NCI-H524 (cell line): Measurements from ENCODE around the gene STXBP1.

ENCODE experiments used
- DNase-seq, 2 experiments: peaks; one replicate each; lab custom pipeline; 2025; lab: John Stamatoyannopoulos, UW

The STXBP1 gene

DNA sequence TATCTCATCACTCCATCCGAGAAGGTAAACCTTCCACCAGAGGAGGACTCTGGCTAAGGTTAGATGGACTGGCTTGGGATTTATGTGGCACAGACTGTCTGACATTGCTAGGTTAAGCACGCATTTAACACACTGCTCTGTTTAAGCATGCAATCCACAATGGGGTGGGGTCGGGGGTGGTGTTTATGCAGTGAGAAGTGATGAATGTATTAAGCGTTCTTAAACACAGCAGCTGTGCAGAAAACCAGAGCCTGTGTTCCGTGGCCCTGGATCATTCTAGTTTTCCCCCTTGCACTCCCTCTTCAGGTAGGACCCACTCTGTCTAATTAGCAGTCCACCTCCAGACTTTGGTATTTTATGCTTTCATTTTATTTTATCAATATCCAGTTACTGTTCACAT, 46.4 kb downstream of the STXBP1 start:
- peak in 1 of 2 experiments; percentile 29 for DNase-seq

DNA sequence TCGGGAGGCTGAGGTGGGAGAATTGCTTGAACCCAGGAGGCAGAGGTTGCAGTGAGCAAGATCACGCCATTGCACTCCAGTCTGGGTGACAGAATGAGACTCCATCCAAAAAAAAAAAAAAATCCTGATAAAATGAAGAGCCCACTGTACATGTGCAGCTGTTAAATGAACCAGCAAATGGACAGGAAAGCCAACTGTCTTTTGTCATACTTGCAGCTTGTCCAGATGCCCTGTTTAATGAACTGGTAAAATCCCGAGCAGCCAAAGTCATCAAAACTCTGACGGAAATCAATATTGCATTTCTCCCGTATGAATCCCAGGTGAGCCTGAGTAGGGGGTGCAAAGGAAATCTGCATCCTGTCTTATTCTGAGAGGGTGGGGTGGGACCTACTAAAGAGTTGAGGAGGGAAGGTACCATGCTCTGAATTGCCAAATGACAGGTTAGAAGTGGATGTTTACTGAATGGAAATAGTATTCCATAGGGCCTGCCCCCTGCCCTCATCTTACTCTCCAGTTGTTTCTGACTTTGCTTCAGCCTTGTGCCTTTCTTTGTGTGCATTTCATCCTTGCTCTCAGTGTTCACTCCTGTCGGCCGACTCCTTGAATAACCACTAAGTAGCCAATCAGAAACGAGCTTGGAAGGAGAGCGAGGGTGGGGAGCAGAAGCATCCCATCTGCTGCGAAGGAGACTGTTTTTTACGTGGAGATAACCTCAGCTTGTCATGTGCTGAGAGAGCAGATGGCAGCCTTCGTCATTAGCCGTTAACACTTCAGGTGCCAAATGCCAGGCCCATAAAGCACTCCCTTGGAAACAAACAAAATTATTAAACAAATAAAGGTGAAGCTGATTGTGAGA, 49.0 kb downstream of the STXBP1 start:
- peak; percentile 99 to 100 for DNase-seq

DNA sequence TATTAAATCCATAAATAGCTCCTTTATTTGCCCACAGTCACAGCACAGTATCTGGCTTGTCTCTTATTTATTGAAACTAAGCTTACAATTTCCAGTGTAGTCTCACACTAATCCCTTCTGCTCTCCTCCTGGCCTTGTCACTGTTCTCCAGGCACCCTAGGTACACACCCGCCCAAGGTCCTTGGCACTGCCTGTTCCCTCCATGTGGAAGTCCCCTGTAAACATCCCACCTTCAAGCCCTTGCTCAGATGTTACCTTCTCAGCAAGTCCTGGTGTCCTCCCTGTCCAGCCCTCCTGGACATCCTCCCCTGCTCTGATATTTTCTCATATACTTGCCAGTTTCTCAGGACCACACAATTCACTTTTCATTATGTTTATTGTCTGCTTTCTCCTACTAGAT, 50.5 kb downstream of the STXBP1 start:
- DNase-seq = no peak

DNA sequence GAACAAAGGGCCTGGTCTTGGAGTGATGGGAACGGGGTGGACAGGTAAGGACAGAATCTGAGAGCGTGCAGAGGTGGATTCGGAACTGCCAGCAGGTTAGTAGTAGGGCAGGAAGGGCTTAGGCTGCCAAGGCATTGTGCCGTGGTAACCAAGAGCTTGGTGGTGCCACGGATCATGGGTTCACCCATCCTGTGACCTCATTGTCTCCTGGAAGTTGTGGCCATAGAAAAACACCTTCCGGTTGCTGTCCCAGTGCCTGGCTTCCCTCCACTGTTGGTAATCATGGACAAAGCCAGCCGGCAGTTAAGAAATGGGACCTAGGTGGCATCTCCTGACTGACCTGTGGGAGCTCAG, 52.2 kb downstream of the STXBP1 start:
- no peak for DNase-seq

DNA sequence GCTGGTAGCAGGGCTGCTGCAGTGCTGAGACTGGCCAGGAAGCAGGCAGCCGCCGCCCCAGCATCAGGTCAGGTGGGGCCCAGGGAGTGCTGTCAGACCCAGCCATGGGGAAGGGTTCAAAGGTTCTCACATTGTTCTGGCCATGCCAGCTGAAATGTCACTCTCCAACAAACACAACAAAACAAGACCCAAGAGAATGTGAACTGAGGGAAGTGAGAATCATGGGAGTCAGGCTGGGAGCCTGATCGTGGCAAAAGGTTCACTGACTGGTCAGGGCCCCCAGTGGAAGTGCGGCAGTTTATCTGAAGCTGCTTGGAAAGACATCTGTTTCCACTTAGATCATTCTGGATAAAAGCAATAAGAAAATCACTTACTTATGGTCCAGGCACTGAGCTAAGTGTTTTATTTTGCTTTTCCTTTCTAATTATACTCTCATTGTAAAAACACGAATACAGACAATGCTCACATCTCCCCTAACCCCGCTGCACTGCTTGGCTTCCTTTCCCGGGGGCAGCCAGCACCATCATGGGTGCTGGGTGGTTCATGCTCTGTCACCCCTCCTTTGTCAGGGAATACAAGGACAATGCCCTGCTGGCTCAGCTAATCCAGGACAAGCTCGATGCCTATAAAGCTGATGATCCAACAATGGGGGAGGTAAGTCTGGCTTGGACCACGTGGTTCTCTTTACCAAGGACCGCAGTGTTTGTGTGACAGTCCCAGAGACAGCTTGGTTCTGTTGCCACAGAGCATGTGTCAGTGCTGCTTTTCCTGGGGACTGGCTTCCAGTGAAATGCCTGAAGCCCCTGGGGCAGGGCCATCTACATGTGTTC, 52.8 kb downstream of the STXBP1 start:
- DNase-seq = peak in 1 of 2 experiments; percentile 22

DNA sequence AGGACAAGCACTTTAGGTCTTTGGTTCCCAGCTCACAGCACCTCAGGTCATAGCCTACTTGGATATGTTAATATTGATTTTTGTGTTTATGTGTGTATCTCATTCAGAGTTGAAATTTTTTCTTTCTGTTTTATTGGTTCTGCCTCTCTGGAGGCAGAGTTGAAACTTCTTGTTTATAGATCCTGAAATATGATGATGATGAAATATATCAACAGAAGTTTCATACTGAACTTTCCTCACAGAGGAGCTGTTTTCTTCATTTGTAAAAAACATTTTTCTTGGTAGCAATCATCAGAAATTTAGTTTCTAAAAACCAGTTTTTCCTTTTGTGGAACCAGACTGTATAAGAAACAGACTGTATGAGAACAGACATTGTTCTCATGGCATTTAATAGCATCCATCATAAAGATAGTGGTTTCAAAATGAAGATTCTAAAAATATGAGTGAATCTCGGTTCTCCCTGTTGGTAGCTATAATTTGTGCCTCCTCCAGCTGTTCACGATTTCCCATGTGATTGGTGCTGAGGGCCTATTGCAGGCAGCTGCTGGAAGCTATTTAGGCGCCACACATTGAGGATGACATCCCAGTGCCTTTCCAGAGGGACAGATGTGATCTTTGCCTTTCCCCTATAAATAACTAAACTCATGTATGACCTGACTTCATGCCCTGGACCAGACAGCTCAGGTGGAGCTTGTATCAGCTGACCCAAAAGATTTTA, 55.2 kb downstream of the STXBP1 start:
- no peak for DNase-seq

DNA sequence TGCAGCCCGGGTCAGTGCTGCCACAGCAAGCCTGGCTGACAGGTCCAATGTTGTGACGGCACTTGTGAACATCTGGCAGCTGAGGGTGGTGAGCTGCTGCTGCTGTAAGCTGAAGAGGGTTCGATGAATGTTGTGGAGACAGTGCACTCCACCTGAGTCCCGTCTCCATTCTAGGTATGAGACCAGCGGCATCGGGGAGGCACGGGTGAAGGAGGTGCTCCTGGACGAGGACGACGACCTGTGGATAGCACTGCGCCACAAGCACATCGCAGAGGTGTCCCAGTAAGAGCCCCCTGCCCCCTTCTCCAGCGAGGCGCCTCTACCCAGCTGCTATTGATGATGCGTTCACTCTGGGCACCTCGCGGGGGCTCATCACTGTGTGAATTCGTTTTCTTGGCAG, 55.8 kb downstream of the STXBP1 start:
- no peak for DNase-seq

DNA sequence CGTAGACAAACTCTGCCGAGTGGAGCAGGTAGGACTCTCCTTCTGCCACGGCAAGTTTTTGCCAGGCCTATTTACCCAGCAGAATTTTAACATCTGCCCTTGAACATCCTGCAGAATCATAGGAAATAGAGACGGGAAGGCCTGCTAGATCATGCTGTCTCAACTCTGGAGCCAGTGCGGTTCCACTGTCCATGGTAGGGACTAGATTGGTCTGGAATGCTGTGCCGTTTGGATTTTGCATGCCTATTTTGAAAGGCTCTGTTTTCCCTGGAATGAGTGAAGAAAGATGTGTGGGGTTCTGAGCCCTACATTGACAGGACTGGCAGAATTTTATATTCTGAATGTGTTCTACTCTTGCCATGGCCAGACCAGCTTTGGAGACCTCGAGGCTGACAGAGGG, 61.2 kb downstream of the STXBP1 start:
- no peak for DNase-seq

DNA sequence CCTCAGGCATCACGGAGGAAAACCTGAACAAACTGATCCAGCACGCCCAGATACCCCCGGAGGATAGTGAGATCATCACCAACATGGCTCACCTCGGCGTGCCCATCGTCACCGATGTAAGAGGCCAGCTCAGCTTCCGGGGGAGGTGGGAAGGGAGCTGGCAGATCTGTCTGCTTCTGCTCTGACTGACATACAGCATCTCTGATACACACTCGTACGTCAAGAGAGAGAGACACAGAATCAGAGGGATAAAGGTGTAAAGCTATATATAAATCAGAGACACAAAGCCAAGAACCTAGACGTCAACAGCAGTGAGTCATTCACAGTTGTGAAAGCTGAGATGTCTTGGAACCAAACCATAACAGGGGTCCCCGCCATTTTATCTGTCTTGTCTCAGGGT, 64.6 kb downstream of the STXBP1 start:
- no peak for DNase-seq

DNA sequence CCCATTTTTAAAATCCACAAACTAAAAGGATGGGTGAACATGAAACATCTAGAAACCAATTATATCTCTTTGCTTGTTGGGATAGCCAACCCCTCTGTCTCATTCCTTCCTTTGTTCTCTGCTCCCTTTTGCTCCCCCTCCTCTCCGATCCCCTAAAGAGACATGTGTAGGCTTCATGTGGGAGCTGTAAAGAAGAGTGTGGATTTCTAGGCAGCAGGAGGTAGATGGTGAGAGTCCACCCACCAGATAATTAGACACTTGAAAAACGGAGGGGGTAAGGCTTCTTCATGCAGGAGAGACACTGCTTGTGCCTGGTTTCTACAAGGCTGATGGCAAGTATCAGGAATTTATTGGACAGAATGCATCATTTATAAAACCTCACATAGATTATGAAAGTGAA, 67.4 kb downstream of the STXBP1 start:
- DNase-seq = peak; percentile 58 to 67

DNA sequence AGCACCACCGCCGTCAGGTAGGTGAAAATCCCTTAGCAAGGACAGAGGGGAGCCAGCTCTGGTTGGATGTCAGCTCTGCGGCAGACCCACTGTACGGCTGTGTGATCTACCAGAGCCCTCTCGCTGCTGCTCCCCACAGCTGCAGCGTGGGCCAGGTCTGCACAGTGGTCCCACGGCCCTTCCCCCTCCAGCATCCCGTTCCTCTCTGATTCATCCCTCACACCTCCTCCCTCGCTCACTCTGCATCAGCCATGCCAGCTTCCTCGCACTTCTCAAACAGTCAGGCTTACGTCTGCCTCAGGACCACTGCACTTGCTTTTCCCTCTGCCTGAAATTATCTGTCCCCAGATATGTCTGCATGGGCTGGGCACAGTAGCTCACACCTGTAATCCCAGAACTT, 68.1 kb downstream of the STXBP1 start:
- DNase-seq = no peak

DNA sequence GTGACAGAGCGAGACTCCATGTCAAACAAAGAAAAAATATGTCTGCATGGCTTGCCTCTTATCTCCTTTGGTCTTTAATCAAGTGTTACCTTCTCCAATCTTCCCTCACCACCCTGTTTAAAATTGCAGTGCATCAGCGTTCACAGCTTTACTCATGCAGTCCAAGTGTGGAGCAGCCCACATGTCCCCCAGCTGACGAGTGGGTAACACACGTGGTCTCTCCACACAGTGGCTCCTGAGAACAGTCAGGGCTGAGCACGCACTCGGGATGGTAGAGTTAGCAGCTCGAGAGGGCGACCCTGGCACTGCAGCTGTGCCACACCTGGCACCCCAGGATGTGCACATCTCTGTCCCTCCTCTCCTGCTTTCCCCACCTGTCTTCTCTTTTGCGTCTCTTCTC, 68.8 kb downstream of the STXBP1 start:
- DNase-seq = no peak

DNA sequence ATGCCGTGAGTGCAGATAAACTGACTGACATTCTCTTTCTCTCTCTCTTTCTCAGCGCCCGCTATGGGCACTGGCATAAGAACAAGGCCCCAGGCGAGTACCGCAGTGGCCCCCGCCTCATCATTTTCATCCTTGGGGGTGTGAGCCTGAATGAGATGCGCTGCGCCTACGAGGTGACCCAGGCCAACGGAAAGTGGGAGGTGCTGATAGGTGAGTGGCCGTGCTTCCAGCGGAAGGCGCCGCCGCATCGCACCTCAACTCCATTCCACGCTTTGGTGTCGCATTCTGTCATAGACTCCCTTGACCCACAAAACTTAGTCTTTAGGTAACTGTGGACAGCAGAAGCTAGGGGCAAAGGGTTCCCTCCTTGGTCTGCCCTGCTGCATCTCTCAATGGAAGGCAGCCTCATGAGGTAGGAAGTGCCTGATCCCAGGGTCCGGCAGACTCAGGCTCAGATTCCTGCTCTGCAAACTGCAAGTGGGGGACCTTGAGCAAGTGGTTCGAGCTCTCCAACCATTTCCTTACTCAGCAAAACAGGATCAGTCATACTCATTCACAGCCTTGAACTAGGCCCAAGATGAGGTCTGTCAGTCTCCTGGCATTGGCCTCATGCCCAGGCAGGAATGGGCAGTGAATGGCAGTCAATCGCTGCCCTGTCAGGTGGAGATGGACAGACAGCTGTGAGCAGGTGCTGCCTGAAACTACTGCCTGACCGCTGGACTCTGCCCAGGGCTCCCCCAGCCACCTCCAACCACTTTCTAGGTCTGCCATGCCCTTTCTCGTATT, 70.5 kb downstream of the STXBP1 start:
- no peak for DNase-seq

DNA sequence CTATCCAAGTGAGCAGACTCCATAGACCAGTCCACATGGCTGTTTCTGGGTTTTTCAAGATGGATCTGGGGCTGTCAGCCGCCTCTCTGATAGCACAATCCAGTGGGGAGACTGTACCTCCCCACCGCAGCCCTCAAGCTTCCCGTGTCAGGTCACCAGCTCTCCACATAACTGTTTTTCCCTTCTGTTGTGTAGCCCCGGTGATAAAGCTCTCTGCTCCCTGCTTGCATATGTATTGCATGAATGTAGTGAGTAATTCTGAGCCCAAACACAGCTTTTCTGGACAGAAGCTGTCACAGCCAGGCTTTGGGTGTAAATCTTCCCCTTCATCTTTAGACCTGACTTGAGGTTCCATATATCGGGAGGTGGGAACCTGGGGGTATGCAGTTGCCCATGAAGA, 71.6 kb downstream of the STXBP1 start:
- no peak for DNase-seq

DNA sequence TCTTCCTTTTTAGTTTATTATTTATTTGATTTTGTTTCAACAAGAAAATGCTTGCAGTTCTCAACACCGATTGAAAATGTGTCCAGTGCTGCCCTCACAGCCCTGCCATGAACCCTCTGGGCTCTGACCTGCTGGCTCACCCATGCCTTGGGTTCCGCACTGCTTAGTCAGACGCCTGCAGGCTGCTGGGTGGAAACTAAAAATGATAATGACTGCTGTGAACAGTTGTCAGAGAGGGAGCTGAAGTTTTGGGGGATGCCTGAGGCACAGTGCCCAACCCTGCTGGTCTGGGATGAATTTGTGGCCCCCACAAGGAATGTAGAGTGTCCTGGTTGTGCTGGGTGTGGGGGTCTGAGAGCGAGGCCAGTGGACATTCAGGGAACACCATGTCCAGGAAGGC, 72.5 kb downstream of the STXBP1 start:
- no peak for DNase-seq

DNA sequence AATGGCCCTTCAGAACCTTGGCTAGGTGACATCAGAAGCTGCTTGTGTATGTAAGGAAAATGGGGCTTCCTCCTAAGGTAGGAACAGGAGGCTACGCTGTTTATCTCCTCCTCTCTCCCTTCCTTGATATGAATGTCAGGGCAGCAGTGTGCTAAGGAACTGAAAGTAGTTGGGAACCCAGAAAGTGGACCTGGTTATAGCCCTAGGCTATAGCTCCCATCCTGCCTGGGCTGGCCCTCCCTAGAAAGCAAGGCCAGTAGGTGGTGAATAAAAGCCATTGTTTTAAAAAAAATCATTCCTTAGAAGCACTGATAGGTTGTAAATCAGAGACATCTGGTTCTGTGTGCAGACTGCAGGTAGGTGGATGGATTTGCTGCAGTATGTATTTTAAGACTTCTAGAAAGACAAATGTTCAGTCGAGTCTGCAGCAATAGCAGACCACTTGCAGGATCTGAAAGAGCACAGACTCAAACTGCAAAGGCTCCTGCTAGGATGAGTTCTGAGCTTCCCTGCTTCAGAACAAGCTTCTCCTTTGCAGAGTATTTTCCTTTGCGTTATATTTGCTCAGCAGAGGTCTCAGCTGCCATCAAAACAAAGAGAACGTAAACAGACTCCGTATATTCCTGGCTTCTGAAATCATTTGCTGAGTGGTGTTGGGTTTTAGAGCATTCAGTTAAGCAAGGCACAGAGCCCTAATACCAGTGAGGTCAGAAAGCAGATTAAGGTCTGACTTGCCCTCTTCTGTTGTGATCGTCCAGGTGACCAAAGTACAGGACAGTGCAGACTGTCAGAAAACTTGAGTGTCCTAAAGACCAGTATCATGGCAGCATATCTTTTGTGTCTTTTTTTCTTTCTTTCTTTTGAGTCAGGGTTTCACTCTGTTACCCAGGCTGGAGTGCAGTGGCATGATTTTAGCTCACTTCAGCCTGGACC, 74.7 kb downstream of the STXBP1 start:
- DNase-seq = no peak

DNA sequence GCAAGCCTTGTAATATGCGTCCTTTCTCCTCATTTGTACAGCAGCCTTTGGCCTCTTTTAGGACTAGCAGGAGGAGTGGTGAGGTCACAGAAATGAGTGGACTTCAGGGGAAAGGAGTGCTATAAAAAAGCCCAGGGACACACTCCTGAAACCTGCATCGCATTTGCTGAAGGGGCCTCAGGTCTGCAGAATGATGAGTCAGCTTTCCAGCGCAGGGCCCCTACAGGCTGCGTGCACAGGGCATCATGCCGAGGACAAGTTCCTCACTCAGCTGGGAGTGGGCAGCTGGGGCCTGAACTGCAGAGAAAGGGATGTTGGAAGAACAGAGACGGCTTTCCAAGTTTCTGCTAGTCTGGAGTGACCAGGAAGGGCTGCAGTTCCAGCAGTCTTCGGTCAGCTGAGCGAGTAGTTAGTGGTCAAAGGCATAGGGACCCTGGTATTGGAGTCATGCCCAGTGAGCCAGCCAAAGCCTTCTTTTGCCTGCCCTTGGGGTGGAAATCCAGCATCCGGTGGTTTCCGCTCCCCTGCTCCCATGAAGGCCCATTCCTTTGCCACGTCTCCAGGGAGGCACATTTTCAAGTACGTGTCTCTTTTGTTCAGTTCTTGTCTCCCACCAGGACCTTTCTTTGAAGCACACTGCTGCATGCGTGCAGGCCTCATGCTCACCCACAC, 77.4 kb downstream of the STXBP1 start:
- DNase-seq = no peak

DNA sequence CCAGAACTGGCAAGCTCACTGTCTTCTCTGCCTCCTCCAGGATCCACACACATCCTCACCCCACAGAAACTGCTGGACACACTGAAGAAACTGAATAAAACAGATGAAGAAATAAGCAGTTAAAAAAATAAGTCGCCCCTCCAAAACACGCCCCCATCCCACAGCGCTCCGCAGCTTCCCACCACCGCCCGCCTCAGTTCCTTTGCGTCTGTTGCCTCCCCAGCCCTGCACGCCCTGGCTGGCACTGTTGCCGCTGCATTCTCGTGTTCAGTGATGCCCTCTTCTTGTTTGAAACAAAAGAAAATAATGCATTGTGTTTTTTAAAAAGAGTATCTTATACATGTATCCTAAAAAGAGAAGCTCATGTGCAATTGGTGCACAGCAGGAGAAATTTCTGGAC, 78.7 kb downstream of the STXBP1 start:
- no peak for DNase-seq

DNA sequence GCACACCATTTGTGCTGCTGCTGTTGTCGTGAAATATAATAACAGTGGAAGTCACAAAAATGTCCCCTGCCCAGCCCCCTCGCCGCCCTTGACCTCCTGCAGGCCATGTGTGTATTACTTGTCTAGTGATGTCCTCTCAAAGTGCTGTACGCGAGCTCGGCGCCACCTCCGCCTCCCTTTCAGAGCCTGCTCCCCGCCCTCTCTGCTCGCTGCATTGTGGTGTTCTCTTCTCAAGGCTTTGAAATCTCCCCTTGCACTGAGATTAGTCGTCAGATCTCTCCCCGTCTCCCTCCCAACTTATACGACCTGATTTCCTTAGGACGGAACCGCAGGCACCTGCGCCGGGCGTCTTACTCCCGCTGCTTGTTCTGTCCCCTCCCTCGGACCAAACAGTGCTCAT, 80.0 kb downstream of the STXBP1 start:
- no peak for DNase-seq

DNA sequence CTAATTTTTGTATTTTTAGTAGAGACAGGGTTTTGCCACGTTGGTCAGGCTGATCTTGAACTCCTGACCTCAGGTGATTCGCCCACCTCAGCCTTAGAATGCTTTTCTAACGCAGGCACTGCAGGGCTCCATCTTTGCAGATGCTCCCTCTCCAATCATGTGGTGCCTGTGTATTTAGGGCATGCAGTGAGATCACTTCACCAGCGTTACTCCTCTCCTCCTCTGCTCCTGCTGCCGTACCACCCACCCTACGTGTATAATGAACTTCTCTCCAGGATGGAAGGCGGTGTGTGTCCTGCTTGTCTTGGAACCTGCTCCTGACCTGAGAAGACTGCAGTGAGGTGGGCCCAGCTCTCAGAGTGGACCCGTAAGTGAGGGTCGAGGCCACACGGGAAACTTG, 81.1 kb downstream of the STXBP1 start:
- DNase-seq = no peak
